Aorta (tissue), 5 donors: ENCODE results near the gene NPDC1. TPM values are rescaled to one million over a fixed set of nuclear protein-coding genes. Genes with fewer than 3 reads are reported as not detected.

Experiments used
- ATAC-seq: fragments of 200-7000 bp; cut with Tn5 transposase; one replicate; pipeline ENCODE4 v1.9.1; 2022; ENCODE audit warnings: moderate library complexity; ENCODE audit not compliant: low FRiP score
- DNase-seq, 2 donors: peaks; one replicate each; pipeline ENCODE4 v3.0.0-alpha.2; 2020
- H3K27ac ChIP-seq, 2 donors: one replicate each; pipeline ENCODE4 v1.5.1; 2013; ENCODE audit warnings: low read length in 2 of 2, mild to moderate bottlenecking in 2 of 2, moderate library complexity in 2 of 2, control low read depth in 1 of 2, inconsistent platforms in 1 of 2, low read depth in 1 of 2
- H3K27me3 ChIP-seq, 2 donors: one replicate each; pipeline ENCODE4 v1.6.1; 2013; ENCODE audit warnings: control low read depth in 1 of 2, low read length in 1 of 2, mild to moderate bottlenecking in 1 of 2, moderate library complexity in 1 of 2; ENCODE audit not compliant: insufficient read depth in 2 of 2, control insufficient read depth in 1 of 2
- H3K36me3 ChIP-seq, 2 donors: one replicate each; pipeline ENCODE4 v1.6.1; 2013; ENCODE audit warnings: control low read depth in 1 of 2, low read length in 1 of 2, mild to moderate bottlenecking in 1 of 2; ENCODE audit not compliant: insufficient read depth in 2 of 2, control insufficient read depth in 1 of 2
- H3K4me1 ChIP-seq, 2 donors: one replicate each; pipeline ENCODE4 v1.6.1; 2013; ENCODE audit warnings: low read length in 2 of 2, control low read depth in 1 of 2, mild to moderate bottlenecking in 1 of 2, moderate library complexity in 1 of 2; ENCODE audit not compliant: insufficient read depth in 2 of 2, control insufficient read depth in 1 of 2
- H3K4me3 ChIP-seq, 2 donors: one replicate each; pipeline ENCODE4 v1.5.1; 2013; ENCODE audit warnings: low read length in 2 of 2, control low read depth in 1 of 2, mild to moderate bottlenecking in 1 of 2
- H3K9me3 ChIP-seq: one replicate; pipeline ENCODE4 v1.6.1; 2013; ENCODE audit warnings: mild to moderate bottlenecking, low read length; ENCODE audit not compliant: control insufficient read depth
- WGBS, 2 donors: extraction: QIAGEN DNeasy Blood & Tissue Kit; methylation state at CpG; one replicate each; pipeline ENCODE4 v1.1.7; 2013; 5-methylcytosine and 5-hydroxymethylcytosine counted together
- intact Hi-C, 2 donors: fragments of 100-400 bp; cut with DNase I; formaldehyde crosslinking; loops; one replicate each; pipeline versions ENCODE4 v1.14.2 to v1.15.0; 2022
- polyA plus RNA-seq, 2 donors: library from polyadenylated mRNA; stranded (reverse); fragments of 200-250 nt; gene quantifications; one replicate each; pipeline ENCODE4 v1.2.3, GENCODE V29; 2013
- total RNA-seq, 2 donors: library from RNA; stranded (reverse); fragmentation: NEBNext Ultra II Directional; extraction: Animal tissue kit (Norgen Biotek cat#: 25700); gene quantifications; one replicate each; pipeline ENCODE4 v1.2.1, GENCODE V29; 2021
- donor health status: healthy with polysubstance abuse.
- donor health status: Bipolar disorder and iron deficiency.
- donor health status: DM: no; HTN: no; CAD: no.
- donor health status: DM: no; HTN: no; CAD: no.
- donor health status: DM: yes; HTN: yes; CAD: no.

Gene NPDC1
- total and polyA plus RNA-seq, 4 donors: 26.5 to 217 (median 145) TPM

DNA sequence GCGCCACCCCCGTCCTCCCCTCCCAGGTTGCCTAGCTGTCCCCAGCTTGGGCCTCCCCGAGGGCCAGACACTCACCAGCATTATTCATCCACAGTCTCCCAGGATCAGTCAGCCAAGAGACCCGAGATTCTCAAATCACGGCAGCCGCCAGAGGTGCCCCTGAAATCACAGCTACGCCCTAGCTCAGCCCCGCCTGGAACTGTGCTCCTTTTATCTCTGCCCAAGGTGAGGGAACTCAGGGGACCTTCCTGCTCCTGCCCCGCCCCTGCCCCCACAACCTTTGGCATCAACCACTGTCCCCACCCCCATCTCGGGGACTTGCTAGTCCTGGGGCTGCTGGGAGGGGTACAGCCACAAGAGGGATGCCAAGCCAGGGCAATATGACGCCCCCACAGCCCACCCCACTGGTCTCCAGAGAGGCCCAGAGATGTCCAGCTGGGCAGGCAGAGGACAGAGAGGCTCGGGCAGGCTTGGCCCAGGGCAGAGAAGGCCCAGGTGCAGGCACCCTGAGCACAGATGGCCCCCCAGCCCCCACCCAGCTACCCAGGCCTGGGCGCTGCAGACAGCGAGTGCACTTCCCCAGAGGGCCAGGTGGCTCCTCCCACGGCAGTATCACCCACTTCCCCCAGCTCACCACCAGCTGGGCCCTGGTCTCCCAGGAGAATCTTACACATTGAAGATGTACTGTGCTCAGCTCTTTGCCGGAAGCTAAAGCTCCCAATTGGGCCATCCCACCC is 13.9 kb downstream of the NPDC1 start, which contains the start of gene FUT7:
TSS of gene FUT7 (minus strand) at position 185 of the 737 bp plus-strand sequence. CDS start at position 88, 97 bp downstream.
- Histone ChIP-seq H3K9me3 (no peaks in the 10 kb centered on the region), H3K36me3 (no peaks in the 10 kb centered on the region), H3K27ac (no peak within 1 kb of the TSS), H3K27me3 (no peaks in the 10 kb centered on the region), H3K4me3 (no peak within 1 kb of the TSS), H3K4me1 (no peaks in the 10 kb centered on the region)
- 76 to 78% methylated on average over 16 of the region's 16 CpGs for WGBS, 2 donors
- DNase-seq (no peak), ATAC-seq (no peak)
- intact Hi-C loops: loop anchor here (5.0 kb wide), 2 partner anchors 80 to 85 kb away; partner anchors contain the start of genes C8G (in 1 of the 2) and LCN12 (in 1 of the 2)

DNA sequence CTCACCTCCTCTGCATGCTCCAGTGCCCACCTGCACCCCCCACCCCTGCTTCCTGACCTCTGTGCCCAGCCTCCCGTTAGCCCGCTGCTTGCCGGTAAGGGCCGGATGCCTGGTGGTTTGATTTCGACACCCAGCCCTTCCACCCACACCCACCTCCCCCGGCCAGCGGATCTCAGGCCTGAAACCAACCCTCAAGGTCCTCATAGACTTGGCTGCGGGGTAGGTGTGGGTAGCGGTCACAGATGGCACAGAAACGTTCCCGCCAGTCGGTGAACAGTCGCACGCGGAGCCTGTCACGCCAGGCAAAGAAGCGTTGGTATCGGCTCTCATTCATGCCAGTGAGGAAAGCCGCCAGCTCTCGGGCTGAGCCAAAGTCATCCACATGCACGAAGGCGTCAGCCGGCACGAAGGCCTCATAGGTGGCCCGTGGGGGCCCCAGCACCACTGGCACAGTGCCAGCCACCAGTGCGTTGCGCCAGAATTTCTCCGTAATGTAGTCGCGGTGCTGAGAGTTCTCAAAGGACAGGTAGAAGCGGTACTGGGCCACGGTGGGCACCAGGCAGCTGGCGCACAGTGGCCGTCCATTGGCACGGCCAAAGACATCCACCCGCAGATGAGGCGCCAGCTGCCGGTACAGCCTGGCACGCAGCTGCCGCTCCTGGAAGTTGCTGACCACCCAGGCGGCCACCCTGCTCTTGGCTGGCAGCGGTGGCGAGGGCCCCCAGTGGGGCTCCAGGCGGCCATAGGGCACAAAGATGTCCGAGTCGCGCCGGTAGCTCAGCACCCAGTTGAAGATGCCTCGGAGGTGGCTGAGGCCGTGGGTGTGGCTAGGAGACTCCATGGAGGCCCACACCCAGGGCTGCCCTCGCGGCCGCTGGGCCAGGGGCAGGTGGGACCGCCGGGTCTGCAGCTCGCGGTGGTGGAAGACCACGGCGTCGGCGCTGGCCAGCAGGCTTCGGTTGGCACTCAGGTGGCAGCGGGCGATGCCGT is 15.1 kb downstream of the NPDC1 start:
- H3K27me3 ChIP-seq: no peaks in the 10 kb centered on the region
- H3K9me3 ChIP-seq: no peaks in the 10 kb centered on the region
- H3K27ac ChIP-seq: no peak overlapping the region
- H3K36me3 ChIP-seq: no peaks in the 10 kb centered on the region
- ATAC-seq (no peak), DNase-seq (no peak)
- H3K4me1 ChIP-seq: no peaks in the 10 kb centered on the region
- 92 to 94% methylated on average over 64 to 65 of the region's 65 CpGs for WGBS, 2 donors
- no peak overlapping the region for H3K4me3 ChIP-seq
- intact Hi-C loops: loop anchor here (5.0 kb wide), 2 partner anchors 79 to 84 kb away; partner anchors contain the start of genes C8G (in 1 of the 2) and LCN12 (in 1 of the 2)

DNA sequence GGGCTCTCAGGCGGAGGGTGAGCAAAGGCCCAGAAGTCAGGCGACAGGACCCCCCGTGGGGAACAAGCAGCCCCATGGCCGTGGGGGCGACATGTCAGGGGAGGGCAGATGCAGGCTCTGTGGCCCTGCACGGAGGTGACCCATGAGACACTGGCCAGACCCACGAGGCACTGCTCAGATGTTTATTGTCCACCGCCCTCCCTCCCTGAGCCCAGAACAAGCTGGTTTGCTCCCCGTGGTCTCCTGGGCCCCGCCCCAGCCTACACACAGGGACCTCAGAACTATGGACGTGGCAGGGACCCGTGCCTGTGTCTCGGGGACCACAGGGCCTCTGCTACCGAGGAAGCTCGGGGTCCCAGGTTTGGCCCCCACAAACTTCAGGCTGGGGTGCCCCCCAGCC is 16.0 kb downstream of the NPDC1 start:
- no peaks in the 10 kb centered on the region for H3K36me3 ChIP-seq
- no peak for DNase-seq
- intact Hi-C loops: loop anchor here (5.0 kb wide), 2 partner anchors 78 to 83 kb away; partner anchors contain the start of genes C8G (in 1 of the 2) and LCN12 (in 1 of the 2)
- no peaks in the 10 kb centered on the region for H3K4me1 ChIP-seq
- no peak for ATAC-seq
- H3K9me3 ChIP-seq: no peaks in the 10 kb centered on the region
- WGBS, 2 donors: 83 to 90% methylated on average over 15 of the region's 15 CpGs
- no peak overlapping the region for H3K27ac ChIP-seq
- no peaks in the 10 kb centered on the region for H3K27me3 ChIP-seq
- no peak overlapping the region for H3K4me3 ChIP-seq

DNA sequence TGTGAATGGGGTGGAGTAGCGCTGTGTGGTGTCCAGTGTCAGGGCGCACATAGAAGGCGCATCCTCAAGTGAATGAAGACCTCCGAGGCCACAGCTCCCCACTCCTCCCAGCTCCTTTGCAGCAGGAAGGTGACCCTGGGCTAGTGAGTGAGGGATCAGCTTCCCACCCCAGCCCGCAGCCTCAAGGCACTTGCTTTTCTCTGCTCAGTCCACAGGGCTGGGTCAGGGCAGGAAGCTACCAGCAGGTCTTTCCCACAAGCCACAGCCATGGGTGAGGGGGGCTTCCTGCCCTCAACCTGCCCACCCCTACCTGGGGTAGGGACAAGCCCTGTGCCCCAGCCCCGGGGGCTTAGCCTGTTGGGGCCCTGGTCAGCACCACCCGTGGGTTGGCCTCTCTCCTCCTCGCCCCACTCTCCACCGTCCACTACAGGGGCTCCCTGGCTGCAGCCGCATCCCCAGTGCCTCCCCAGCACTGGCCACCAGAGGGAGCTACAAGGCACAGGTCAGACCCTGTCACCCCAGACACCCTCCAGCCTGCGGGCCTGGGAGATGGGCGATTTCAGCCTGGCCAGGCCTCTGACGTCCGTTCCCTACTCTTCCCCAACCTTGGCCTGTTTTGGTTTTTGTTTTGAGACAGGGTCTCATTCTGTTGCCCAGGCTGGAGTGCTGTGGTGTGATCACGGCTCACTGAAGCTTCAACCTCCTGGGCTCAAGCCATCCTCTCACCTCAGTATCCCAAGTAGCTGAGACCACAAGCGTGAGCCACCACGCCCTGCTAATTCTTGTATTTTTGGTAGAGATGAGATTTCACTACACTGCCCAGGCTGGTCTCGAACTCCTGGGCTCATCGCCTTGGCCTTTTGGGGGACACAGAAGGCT is 16.7 kb downstream of the NPDC1 start:
- no peaks in the 10 kb centered on the region for H3K4me1 ChIP-seq
- intact Hi-C loops: loop anchor here in 1 of 2 donors (2.0 kb wide), 1 partner anchor 238 kb away; the partner anchor contains the start of gene TMEM141
- ATAC-seq (peak; percentile 79), DNase-seq (peak; percentile 89 to 92)
- H3K4me3 ChIP-seq: no peak overlapping the region
- 38 to 41% methylated on average over 18 to 19 of the region's 19 CpGs for WGBS, 2 donors
- no peaks in the 10 kb centered on the region for H3K27me3 ChIP-seq
- no peaks in the 10 kb centered on the region for H3K9me3 ChIP-seq
- H3K36me3 ChIP-seq: no peaks in the 10 kb centered on the region
- no peak overlapping the region for H3K27ac ChIP-seq

DNA sequence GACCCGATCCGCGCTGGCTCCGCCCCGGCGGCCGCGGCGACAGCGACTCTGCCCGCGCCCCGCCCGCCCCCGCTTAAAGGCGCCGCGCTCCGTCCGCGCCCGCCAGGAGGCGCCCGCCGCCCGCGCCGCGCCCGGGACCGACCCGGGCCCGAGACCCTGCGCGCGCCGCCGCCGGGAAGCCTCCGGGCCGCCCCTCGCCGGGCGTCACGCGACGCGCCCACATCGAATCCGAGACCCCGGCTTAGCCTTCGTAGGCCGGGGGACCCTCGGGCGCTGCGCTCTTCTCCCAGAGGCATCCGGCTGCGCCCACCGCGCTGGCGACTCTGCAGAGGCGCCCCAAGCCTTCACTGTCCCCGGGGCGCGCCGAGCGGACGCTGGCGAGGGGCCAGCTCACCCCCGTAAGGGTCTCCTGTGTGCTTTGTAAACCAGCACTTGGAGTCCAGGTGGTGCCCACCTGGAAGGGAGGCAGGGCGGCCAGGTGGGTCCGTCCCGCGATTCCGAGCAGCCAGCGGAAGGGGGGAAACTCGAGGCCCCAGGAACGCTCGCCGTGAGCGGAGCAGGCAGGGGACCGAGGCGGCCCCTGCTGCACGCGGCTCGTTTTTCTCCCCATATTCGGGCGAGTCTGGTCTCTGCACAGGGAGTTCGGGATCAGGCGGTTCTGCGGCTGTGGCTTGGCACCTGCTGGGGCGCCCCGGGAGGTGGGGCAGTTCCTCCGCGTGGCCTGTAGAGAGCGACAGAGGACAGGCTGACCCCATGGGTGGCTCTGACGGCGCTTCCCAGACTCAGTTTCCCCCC is 17.5 kb downstream of the NPDC1 start:
- Histone ChIP-seq H3K27ac (no peak overlapping the region), H3K27me3 (no peaks in the 10 kb centered on the region), H3K4me1 (no peaks in the 10 kb centered on the region), H3K4me3 (peak overlapping the region; percentile 39 to 58), H3K9me3 (no peaks in the 10 kb centered on the region), H3K36me3 (no peaks in the 10 kb centered on the region)
- 0 to 1% methylated on average over 73 to 98 of the region's 98 CpGs for WGBS, 2 donors
- intact Hi-C loops: loop anchor here in 1 of 2 donors (2.0 kb wide), 1 partner anchor 238 kb away; the partner anchor contains the start of gene TMEM141
- peak; percentile 61 for ATAC-seq
- DNase-seq: peak; percentile 69 to 87

DNA sequence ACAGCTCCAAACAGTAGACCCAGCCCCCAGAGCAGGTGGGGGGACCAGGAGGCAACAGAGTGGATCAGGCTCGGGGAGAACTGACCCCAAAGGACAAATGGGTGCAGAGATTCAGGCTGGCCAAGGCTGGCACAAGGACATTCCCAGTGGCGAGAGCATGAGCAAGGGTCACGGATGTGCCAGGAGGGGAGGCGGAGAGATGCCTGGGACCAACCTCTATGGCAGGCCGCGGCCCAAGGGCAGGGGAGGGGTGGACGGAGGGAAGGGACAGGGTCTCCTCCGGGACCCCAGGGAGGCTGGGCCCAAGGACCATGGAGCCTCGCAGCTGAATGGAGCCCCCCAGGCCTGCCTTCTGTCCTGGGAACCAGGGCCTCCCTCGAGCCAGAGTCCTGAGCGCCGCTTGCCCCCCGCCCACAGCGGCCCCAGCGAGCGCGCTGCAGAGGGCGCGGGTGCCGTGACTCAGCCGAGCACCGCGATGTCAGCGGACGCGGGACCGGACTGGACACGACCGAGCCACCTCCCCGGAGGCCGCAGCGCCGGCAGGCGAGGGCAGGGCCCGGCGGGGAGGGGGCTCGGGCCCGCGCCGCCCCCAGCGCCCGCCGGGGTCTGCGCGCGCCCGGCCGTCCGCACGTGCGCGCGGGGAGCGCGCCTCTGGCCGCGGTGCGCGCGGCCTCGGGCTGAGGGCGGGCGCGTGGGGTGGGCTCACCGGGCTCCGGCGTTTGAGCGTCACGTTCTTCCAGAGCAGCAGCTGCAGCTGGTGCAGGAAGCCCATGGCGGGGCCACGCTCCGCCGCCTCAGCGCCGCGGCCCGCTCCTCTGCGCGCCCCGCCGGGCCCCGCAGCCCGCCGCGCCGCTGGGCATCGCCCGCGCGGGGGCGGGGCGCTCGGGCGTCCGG is 18.4 kb downstream of the NPDC1 start, which contains the start of gene ABCA2:
TSS of gene ABCA2 (minus strand) at position 869 of the 894 bp plus-strand sequence. CDS start at position 772, 97 bp downstream.
- intact Hi-C loops: loop anchor here in 1 of 2 donors (2.0 kb wide), 1 partner anchor 237 kb away; the partner anchor contains the start of gene TMEM141
- Histone ChIP-seq H3K9me3 (no peaks in the 10 kb centered on the region), H3K36me3 (no peaks in the 10 kb centered on the region), H3K4me1 (no peaks in the 10 kb centered on the region), H3K27ac (no peak within 1 kb of the TSS), H3K27me3 (no peaks in the 10 kb centered on the region), H3K4me3 (peak within 1 kb of the TSS; percentile 50 to 58)
- 0 to 1% methylated on average over 53 to 95 of the region's 95 CpGs for WGBS, 2 donors
- no peak for DNase-seq
- ATAC-seq: no peak

DNA sequence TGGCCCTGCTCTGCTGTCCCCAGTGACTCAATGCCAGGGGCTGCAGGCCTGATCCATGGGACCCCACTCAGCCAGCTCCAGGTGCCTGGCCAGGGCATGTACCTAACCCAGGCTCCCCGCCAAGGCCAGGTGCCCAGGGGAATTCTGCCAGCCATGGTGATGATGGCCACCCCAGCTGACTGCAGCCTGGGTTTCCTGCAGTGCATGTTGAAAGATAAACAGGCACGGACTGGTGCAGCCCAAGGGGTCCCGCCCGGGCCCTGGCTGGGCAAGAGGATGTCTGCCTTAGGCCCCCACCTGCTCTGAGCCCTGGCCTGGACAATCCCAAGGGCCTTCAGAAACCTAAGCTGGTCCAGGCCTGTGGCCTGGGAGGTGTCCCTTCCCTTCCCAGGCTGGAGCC is 19.1 kb downstream of the NPDC1 start:
- no peaks in the 10 kb centered on the region for H3K4me1 ChIP-seq
- H3K27me3 ChIP-seq: no peaks in the 10 kb centered on the region
- H3K4me3 ChIP-seq: no peak overlapping the region
- no peak for DNase-seq
- H3K36me3 ChIP-seq: no peaks in the 10 kb centered on the region
- no peak overlapping the region for H3K27ac ChIP-seq
- H3K9me3 ChIP-seq: no peaks in the 10 kb centered on the region
- no peak for ATAC-seq
- WGBS, 2 donors: 75 to 77% methylated on average over 4 of the region's 4 CpGs
- intact Hi-C loops: no loop called here
